Neural progenitor cell (in vitro differentiated cells): ENCODE data around the gene TP73. TPM values are rescaled to one million over a fixed set of nuclear protein-coding genes. Genes with fewer than 3 reads are reported as not detected.

Experiments used
- DNase-seq: peaks from one replicate; pipeline ENCODE4 v3.0.0-alpha.2; 2016; ENCODE audit warnings: low spot score
- H2AFZ ChIP-seq: fragments of 200-600 bp; sonication (generic); replicated peaks from 2 replicates; pipeline ENCODE4 v1.6.1; 2016; ENCODE audit warnings: antibody characterized with exemption
- H3F3A ChIP-seq: fragments of 200-600 bp; sonication (generic); 2 replicates; pipeline ENCODE4 v1.6.1; 2016; ENCODE audit warnings: antibody characterized with exemption, low read depth
- H3K27ac ChIP-seq: fragments of 200-600 bp; sonication (generic); 2 replicates; pipeline ENCODE4 v1.5.1; 2016; ENCODE audit warnings: mild to moderate bottlenecking
- H3K27me3 ChIP-seq: fragments of 200-600 bp; sonication (generic); 2 replicates; pipeline ENCODE4 v1.6.1; 2016; ENCODE audit warnings: mild to moderate bottlenecking, moderate library complexity
- H3K36me3 ChIP-seq: fragments of 200-600 bp; sonication (generic); 2 replicates; pipeline ENCODE4 v1.5.1; 2016
- H3K4me1 ChIP-seq: fragments of 200-600 bp; sonication (generic); 2 replicates; pipeline ENCODE4 v1.6.1; 2016; ENCODE audit warnings: mixed run types
- H3K4me2 ChIP-seq: fragments of 200-600 bp; sonication (generic); 2 replicates; pipeline ENCODE4 v1.6.1; 2016
- H3K4me3 ChIP-seq: fragments of 200-600 bp; sonication (generic); 2 replicates; pipeline ENCODE4 v1.5.1; 2016
- H3K79me2 ChIP-seq: fragments of 200-600 bp; sonication (generic); 2 replicates; pipeline ENCODE4 v1.6.1; 2016; ENCODE audit warnings: low read depth
- H3K9ac ChIP-seq: fragments of 200-600 bp; sonication (generic); 2 replicates; pipeline ENCODE4 v1.6.1; 2016
- H3K9me3 ChIP-seq: fragments of 200-600 bp; sonication (generic); 2 replicates; pipeline ENCODE4 v1.5.1; 2016; ENCODE audit warnings: low read depth
- H4K20me1 ChIP-seq: fragments of 200-600 bp; sonication (generic); 2 replicates; pipeline ENCODE4 v1.6.1; 2016; ENCODE audit warnings: low read depth
- H3K27ac Mint-ChIP-seq: 3 replicates; pipeline ENCODE4 v1.8.0; 2021; ENCODE audit warnings: mixed read lengths
- H3K27me3 Mint-ChIP-seq: 2 replicates; pipeline ENCODE4 v1.8.0; 2022; ENCODE audit warnings: low read depth, mild to moderate bottlenecking, inconsistent platforms, moderate library complexity, mixed read lengths; ENCODE audit not compliant: insufficient read depth
- H3K36me3 Mint-ChIP-seq: 3 replicates; pipeline ENCODE4 v1.8.0; 2021; ENCODE audit warnings: mixed read lengths
- H3K4me1 Mint-ChIP-seq: 3 replicates; pipeline ENCODE4 v1.8.0; 2021; ENCODE audit warnings: mixed read lengths
- H3K4me3 Mint-ChIP-seq: 3 replicates; pipeline ENCODE4 v1.8.0; 2021; ENCODE audit warnings: mild to moderate bottlenecking, moderate library complexity, mixed read lengths
- H3K9me3 Mint-ChIP-seq: 3 replicates; pipeline ENCODE4 v1.8.0; 2020; ENCODE audit warnings: mixed read lengths
- CTCF ChIP-seq: fragments of 200-600 bp; sonication (generic); IDR thresholded peaks from 2 replicates; pipeline ENCODE4 v1.5.1; 2017; ENCODE audit warnings: antibody characterized with exemption, mild to moderate bottlenecking
- EZH2 ChIP-seq: fragments of 200-600 bp; sonication (generic); IDR thresholded peaks from 2 replicates; pipeline ENCODE4 v1.6.1; 2017; ENCODE audit warnings: antibody characterized with exemption, mild to moderate bottlenecking, moderate library complexity
- EZH2phosphoT487 ChIP-seq: fragments of 200-600 bp; sonication (generic); IDR thresholded peaks from 2 replicates; pipeline ENCODE4 v1.6.1; 2017; ENCODE audit warnings: antibody characterized with exemption
- total RNA-seq: library from RNA; depleted of rRNA; stranded (reverse); fragments of >200 nt; gene quantifications from 2 replicates; pipeline ENCODE4 v1.2.3, GENCODE V29; 2015; ENCODE audit warnings: low replicate concordance

The TP73 gene
- total RNA-seq, 1 donor from 2014 or later, result not detected

- Mint-ChIP-seq H3K27ac (peak overlapping the region; percentile 42), H3K9me3 (no peaks in the 10 kb centered on the region), H3K36me3 (peaks cover 3% of the 10 kb centered on the region), H3K4me3 (no peak overlapping the region), H3K27me3 (peaks cover 13% of the 10 kb centered on the region), H3K4me1 (peaks cover 32% of the 10 kb centered on the region)
- no peak for TF ChIP-seq CTCF
- no peak for TF ChIP-seq EZH2
- TF ChIP-seq EZH2phosphoT487, result no peak
- Histone ChIP-seq H3K27me3 (peaks cover 44% of the 10 kb centered on the region), H3K9ac (no peak overlapping the region), H3K9me3 (no peaks in the 10 kb centered on the region), H3K4me3 (no peak overlapping the region), H4K20me1 (no peaks in the 10 kb centered on the region), H3K79me2 (no peaks in the 10 kb centered on the region), H3F3A (no peaks in the 10 kb centered on the region), H3K36me3 (no peaks in the 10 kb centered on the region), H3K4me2 (no peak overlapping the region), H3K4me1 (no peaks in the 10 kb centered on the region), H3K27ac (no peak overlapping the region), H2AFZ (no peak overlapping the region)
- no peak for DNase-seq
Observed at GRCh38 chr1:3668585-3669300, 16.4 kb downstream of the TP73 start.

DNA sequence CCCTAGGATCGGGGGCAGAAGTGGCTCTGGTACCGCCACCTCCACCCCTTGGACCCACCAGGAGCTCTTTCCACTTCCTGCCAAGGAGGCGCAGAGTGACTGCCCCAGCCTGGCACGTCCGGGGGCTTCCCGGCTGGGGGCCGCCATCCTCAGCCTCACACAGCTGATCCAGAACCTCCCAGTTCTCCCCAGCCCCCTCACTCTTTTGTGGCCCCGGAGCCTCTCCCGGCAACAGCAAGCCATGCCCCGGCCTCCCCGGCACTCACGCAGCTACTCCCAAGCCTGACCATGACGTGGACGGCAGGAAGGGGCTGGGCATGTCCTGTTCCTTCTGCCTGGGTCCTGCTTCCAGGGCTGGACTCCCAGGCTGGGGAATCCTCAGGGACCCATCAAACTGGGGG lies 17.1 kb downstream of the TP73 start:
- Histone ChIP-seq H3K4me1 (no peaks in the 10 kb centered on the region), H3K27me3 (peaks cover 44% of the 10 kb centered on the region), H3K36me3 (no peaks in the 10 kb centered on the region), H2AFZ (no peak overlapping the region), H3K4me2 (no peak overlapping the region), H3K4me3 (no peak overlapping the region), H3F3A (no peaks in the 10 kb centered on the region), H3K27ac (no peak overlapping the region), H3K79me2 (no peaks in the 10 kb centered on the region), H3K9me3 (no peaks in the 10 kb centered on the region), H3K9ac (no peak overlapping the region), H4K20me1 (no peaks in the 10 kb centered on the region)
- Mint-ChIP-seq H3K27me3 (peaks cover 13% of the 10 kb centered on the region), H3K27ac (no peak overlapping the region), H3K36me3 (peaks cover 3% of the 10 kb centered on the region), H3K9me3 (no peaks in the 10 kb centered on the region), H3K4me1 (peaks cover 32% of the 10 kb centered on the region), H3K4me3 (no peak overlapping the region)
- TF ChIP-seq EZH2, result no peak
- no peak for TF ChIP-seq EZH2phosphoT487
- TF ChIP-seq CTCF, result no peak
- DNase-seq, result no peak

DNA sequence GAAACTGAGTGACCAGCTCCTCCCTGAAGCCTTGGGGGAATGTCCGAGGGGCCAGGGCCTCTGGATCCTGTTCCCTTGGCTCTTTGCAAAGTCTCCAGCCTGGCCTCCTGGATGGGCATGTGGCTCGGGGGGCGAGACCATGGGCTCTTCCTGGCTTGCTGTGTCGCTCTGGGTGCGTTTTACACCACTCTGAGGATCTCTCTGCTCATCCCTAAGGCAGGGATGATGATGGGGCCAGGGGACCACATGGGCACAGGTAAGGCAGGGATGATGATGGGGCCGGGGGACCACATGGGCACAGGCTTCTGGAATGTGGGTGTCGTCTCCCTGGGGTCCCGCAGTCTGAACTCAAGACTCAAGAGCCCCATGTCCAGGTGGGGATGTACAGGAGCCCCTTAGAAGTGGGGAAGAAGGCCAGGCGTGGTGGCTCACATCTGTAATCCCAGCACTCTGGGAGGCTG lies 17.7 kb downstream of the TP73 start:
- no peak overlapping the region for H2AFZ ChIP-seq
- no peaks in the 10 kb centered on the region for H3K9me3 Mint-ChIP-seq
- no peaks in the 10 kb centered on the region for H3F3A ChIP-seq
- H3K79me2 ChIP-seq, result no peaks in the 10 kb centered on the region
- H3K9ac ChIP-seq, result no peak overlapping the region
- H3K4me3 Mint-ChIP-seq, result no peak overlapping the region
- H3K4me1 Mint-ChIP-seq, result peaks cover 32% of the 10 kb centered on the region
- DNase-seq, result no peak
- H4K20me1 ChIP-seq, result no peaks in the 10 kb centered on the region
- H3K27ac Mint-ChIP-seq, result no peak overlapping the region
- H3K27ac ChIP-seq, result no peak overlapping the region
- peaks cover 3% of the 10 kb centered on the region for H3K36me3 Mint-ChIP-seq
- no peak overlapping the region for H3K4me2 ChIP-seq
- TF ChIP-seq EZH2, result no peak
- TF ChIP-seq CTCF, result no peak
- TF ChIP-seq EZH2phosphoT487, result no peak
- H3K36me3 ChIP-seq, result no peaks in the 10 kb centered on the region
- H3K27me3 Mint-ChIP-seq, result peaks cover 13% of the 10 kb centered on the region
- H3K27me3 ChIP-seq, result peaks cover 44% of the 10 kb centered on the region
- H3K4me1 ChIP-seq, result no peaks in the 10 kb centered on the region
- H3K9me3 ChIP-seq, result no peaks in the 10 kb centered on the region
- no peak overlapping the region for H3K4me3 ChIP-seq
